Fibroblast of lung (primary cell): Measurements from ENCODE around the gene C4orf50. TPM values are rescaled to one million over a fixed set of nuclear protein-coding genes. Genes with fewer than 3 reads are reported as not detected.

Experiments
- DNase-seq, 2 donors: peaks; one replicate each; pipeline versions ENCODE4 v3.0.0 to v3.0.0-alpha.2; 2010; ENCODE audit warnings: low read depth in 2 of 2
- H2AFZ ChIP-seq: 2 replicates; pipeline ENCODE4 v1.5.1; 2012; ENCODE audit warnings: low read length, control low read depth, inconsistent platforms
- H3K27ac ChIP-seq: 2 replicates; pipeline ENCODE4 v1.5.1; 2011; ENCODE audit warnings: low read length, control low read depth; ENCODE audit not compliant: insufficient read depth
- H3K27me3 ChIP-seq: 2 replicates; pipeline ENCODE4 v1.5.1; 2011; ENCODE audit warnings: mild to moderate bottlenecking, low read length; ENCODE audit not compliant: control insufficient read depth, insufficient read depth
- H3K36me3 ChIP-seq: 2 replicates; pipeline ENCODE4 v1.5.1; 2011; ENCODE audit warnings: low read length; ENCODE audit not compliant: control insufficient read depth, insufficient read depth
- H3K4me1 ChIP-seq: 2 replicates; pipeline ENCODE4 v1.5.1; 2011; ENCODE audit warnings: low read length; ENCODE audit not compliant: control insufficient read depth, insufficient read depth; ENCODE audit errors: extremely low read depth
- H3K4me2 ChIP-seq: 2 replicates; pipeline ENCODE4 v1.5.1; 2011; ENCODE audit warnings: low read length, control low read depth; ENCODE audit not compliant: insufficient read depth; ENCODE audit errors: extremely low read depth
- H3K4me3 ChIP-seq, 4 experiments: fragments of 200-600 bp in 1 of 4; sonication (generic) in 1 of 4; replicated peaks in 1 of 4; 2 replicates each; pipeline ENCODE4 v1.5.1; 2011 to 2016; ENCODE audit warnings: low read length in 4 of 4, low read depth in 3 of 4, mild to moderate bottlenecking in 3 of 4, control low read depth in 2 of 4, inconsistent platforms in 1 of 4, mixed read lengths in 1 of 4; ENCODE audit not compliant: insufficient read depth in 1 of 4; ENCODE audit errors: control extremely low read depth in 1 of 4
- H3K79me2 ChIP-seq: 2 replicates; pipeline ENCODE4 v1.5.1; 2012; ENCODE audit warnings: mild to moderate bottlenecking, low read length, inconsistent platforms; ENCODE audit not compliant: control insufficient read depth, insufficient read depth
- H3K9ac ChIP-seq: 2 replicates; pipeline ENCODE4 v1.5.1; 2011; ENCODE audit warnings: mild to moderate bottlenecking, low read length, control low read depth; ENCODE audit not compliant: insufficient read depth
- H3K9me3 ChIP-seq: 2 replicates; pipeline ENCODE4 v1.5.1; 2012; ENCODE audit warnings: low read depth, low read length; ENCODE audit not compliant: control insufficient read depth, insufficient read depth
- H4K20me1 ChIP-seq: 2 replicates; pipeline ENCODE4 v1.5.1; 2011; ENCODE audit warnings: low read length; ENCODE audit not compliant: control insufficient read depth, insufficient read depth; ENCODE audit errors: extremely low read depth
- CTCF ChIP-seq, 2 donors: IDR thresholded peaks in 1 of 2; conservative IDR thresholded peaks in 1 of 2; 1 replicate in 1 of 2; 2 replicates in 1 of 2; pipeline ENCODE4 v1.5.1; 2011 to 2012; ENCODE audit warnings: low read length in 2 of 2, control low read depth in 1 of 2, inconsistent platforms in 1 of 2, low read depth in 1 of 2, mild to moderate bottlenecking in 1 of 2
- EZH2 ChIP-seq: IDR thresholded peaks from 2 replicates; pipeline ENCODE4 v1.5.1; 2012; ENCODE audit warnings: low read length, control low read depth, mild to moderate bottlenecking; ENCODE audit errors: missing control alignments
- polyA plus RNA-seq, 2 donors: library from polyadenylated mRNA; depleted of rRNA in 1 of 2; stranded (reverse) in 1 of 2; unstranded in 1 of 2; fragments of >200 nt; gene quantifications; 2 replicates each; pipeline ENCODE4 v1.2.1, GENCODE V29; 2011 to 2012; ENCODE audit warnings: missing spikeins in 1 of 2
- total RNA-seq: library from RNA; depleted of rRNA; stranded (reverse); fragments of >200 nt; gene quantifications from 2 replicates; pipeline ENCODE4 v1.2.1, GENCODE V29; 2014

Gene C4orf50
- total and polyA plus RNA-seq, 2 donors (not counting 1 experiment from before 2014, with no cell fraction given): not detected

DNA sequence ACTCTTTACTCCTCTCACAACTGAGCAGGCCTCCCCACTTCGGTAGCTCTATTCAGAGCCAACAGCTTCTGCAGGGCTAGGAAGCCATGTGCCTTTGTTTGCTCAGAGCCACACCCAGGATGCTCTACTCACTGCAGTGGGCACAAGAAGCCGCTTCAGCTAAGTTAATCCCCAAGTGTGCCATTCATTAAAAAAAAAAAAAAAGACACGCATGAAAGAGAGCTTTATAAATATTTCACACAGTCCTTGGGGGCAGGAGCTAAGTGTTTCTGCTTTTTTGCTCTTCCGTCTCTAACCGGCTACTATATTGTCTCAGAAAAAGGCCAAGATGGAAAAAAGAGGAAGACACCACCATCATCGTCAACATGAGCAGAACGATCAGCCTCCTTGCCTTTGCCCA, 133.4 kb downstream of the C4orf50 start:
- Histone ChIP-seq H2AFZ (no peak overlapping the region), H3K27ac (no peak overlapping the region), H3K4me1 (no peaks in the 10 kb centered on the region), H4K20me1 (peaks cover 2% of the 10 kb centered on the region), H3K4me3 (no peak overlapping the region), H3K79me2 (no peaks in the 10 kb centered on the region), H3K36me3 (no peaks in the 10 kb centered on the region), H3K27me3 (peaks cover 21% of the 10 kb centered on the region), H3K4me2 (no peak overlapping the region), H3K9me3 (no peaks in the 10 kb centered on the region), H3K9ac (no peak overlapping the region)
- no peak for TF ChIP-seq CTCF (conservative IDR thresholded peaks at IDR 0.05 in 1 of 2, IDR thresholded peaks at IDR 0.05 in 1 of 2; ENCODE audit: low read depth in 1 of 2, low read length in 2 of 2)
- TF ChIP-seq EZH2: no peak
- DNase-seq: no peak

DNA sequence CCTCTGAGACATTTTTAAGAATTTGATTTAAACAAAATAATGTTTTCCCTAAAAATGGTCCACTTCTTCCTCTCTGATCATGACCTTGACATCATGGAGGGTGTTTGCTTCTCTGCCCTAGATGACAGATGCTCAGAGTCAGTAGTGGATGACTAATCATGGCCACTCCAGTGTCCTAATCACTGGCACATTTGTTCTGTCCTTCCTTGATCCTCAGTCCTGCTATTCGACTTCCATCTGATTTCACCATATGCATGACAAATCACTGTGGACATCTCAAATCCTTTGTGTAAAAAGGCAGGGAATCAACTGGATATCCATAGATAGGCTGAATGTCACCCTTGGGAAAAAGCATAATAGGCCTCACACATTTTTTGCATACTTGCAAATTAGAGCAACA, 134.3 kb downstream of the C4orf50 start:
- no peak for DNase-seq
- H3K36me3 ChIP-seq: no peaks in the 10 kb centered on the region
- no peak overlapping the region for H3K4me3 ChIP-seq
- TF ChIP-seq CTCF (conservative IDR thresholded peaks at IDR 0.05 in 1 of 2, IDR thresholded peaks at IDR 0.05 in 1 of 2; ENCODE audit: low read depth in 1 of 2, low read length in 2 of 2) (no peak), EZH2 (no peak)
- H3K27ac ChIP-seq: no peak overlapping the region
- peaks cover 2% of the 10 kb centered on the region for H4K20me1 ChIP-seq
- no peak overlapping the region for H3K4me2 ChIP-seq
- no peaks in the 10 kb centered on the region for H3K4me1 ChIP-seq
- no peaks in the 10 kb centered on the region for H3K9me3 ChIP-seq
- H3K9ac ChIP-seq: no peak overlapping the region
- H3K27me3 ChIP-seq: peaks cover 13% of the 10 kb centered on the region
- no peaks in the 10 kb centered on the region for H3K79me2 ChIP-seq
- H2AFZ ChIP-seq: no peak overlapping the region

DNA sequence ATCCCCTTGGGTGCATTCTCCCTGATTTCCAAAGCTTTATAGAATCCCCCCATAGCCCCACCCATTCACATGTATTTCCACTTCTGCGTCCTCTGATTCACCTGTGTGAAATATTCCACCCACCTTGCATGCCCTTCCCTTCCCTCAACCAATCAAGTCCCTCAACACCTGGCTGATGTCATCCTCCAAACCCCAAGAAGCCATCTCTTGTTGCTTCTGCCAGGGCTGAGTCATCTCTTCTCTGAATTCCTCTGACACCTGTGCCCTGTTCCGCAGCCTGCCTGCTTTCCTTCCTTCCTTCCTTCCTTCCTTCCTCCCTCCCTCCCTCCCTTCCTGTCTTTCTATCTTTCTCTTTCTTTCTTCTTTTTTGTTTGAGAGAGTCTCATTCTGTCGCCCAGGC, 135.3 kb downstream of the C4orf50 start:
- Histone ChIP-seq H3K36me3 (no peaks in the 10 kb centered on the region), H3K9me3 (no peaks in the 10 kb centered on the region), H3K9ac (no peak overlapping the region), H3K4me3 (no peak overlapping the region), H4K20me1 (peaks cover 2% of the 10 kb centered on the region), H3K4me1 (no peaks in the 10 kb centered on the region), H3K4me2 (no peak overlapping the region), H3K27me3 (peaks cover 7% of the 10 kb centered on the region), H3K27ac (no peak overlapping the region), H2AFZ (no peak overlapping the region), H3K79me2 (no peaks in the 10 kb centered on the region)
- TF ChIP-seq CTCF (conservative IDR thresholded peaks at IDR 0.05 in 1 of 2, IDR thresholded peaks at IDR 0.05 in 1 of 2; ENCODE audit: low read depth in 1 of 2, low read length in 2 of 2) (no peak), EZH2 (no peak)
- DNase-seq: no peak
